Panc1 (cell line): ENCODE results near the gene ZNF407.

Experiments used
- POLR2AphosphoS5 ChIP-seq: IDR thresholded peaks from 2 replicates; pipeline ENCODE4 v1.6.1; 2012; ENCODE audit warnings: mild to moderate bottlenecking, low read depth, low read length, moderate library complexity
- SIN3A ChIP-seq: IDR thresholded peaks from 2 replicates; pipeline ENCODE4 v1.6.1; 2012; ENCODE audit warnings: low read depth, mild to moderate bottlenecking, low read length, moderate library complexity, borderline replicate concordance; ENCODE audit not compliant: insufficient read depth
- TCF7L2 ChIP-seq: IDR thresholded peaks from 2 replicates; pipeline ENCODE4 v1.6.1; 2011; ENCODE audit warnings: mild to moderate bottlenecking, low read depth, low read length, inconsistent platforms
- TF ChIP-seq, protein P1 (sequence below): fragments of 450-650 bp; IDR thresholded peaks from 2 replicates; pipeline ENCODE4 v1.5.1; 2017; ENCODE audit warnings: mild to moderate bottlenecking
- TF ChIP-seq, protein P2 (sequence below), 2 experiments: IDR thresholded peaks; 2 replicates each; pipeline ENCODE4 v1.6.1; 2011 to 2012; ENCODE audit warnings: low read depth in 2 of 2, control low read depth in 1 of 2, low read length in 1 of 2, mild to moderate bottlenecking in 1 of 2, moderate library complexity in 1 of 2; ENCODE audit not compliant: insufficient read depth in 1 of 2

DNA sequence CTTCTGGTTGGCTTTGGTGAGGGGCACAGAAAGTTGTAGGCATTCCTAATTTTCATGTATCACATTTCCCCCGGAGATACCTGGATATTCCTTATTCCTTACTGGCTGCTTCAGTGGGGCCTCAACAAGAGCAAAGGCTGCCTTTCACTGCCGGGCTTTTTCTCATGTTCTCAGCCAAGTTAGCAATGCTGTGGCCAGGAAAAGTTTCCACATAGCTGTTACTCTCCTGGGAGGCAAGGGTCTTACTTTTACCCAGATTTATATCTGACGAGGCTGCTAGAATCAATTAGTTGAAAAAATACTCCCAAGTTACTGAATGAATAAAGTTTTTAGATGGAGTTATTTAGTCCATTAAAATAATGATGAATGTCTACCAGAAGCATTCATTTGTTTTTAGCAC, 230.5 kb downstream of the ZNF407 start:
- TF ChIP-seq, protein P1, sequence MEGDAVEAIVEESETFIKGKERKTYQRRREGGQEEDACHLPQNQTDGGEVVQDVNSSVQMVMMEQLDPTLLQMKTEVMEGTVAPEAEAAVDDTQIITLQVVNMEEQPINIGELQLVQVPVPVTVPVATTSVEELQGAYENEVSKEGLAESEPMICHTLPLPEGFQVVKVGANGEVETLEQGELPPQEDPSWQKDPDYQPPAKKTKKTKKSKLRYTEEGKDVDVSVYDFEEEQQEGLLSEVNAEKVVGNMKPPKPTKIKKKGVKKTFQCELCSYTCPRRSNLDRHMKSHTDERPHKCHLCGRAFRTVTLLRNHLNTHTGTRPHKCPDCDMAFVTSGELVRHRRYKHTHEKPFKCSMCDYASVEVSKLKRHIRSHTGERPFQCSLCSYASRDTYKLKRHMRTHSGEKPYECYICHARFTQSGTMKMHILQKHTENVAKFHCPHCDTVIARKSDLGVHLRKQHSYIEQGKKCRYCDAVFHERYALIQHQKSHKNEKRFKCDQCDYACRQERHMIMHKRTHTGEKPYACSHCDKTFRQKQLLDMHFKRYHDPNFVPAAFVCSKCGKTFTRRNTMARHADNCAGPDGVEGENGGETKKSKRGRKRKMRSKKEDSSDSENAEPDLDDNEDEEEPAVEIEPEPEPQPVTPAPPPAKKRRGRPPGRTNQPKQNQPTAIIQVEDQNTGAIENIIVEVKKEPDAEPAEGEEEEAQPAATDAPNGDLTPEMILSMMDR: no peak
- TF ChIP-seq POLR2AphosphoS5: no peak
- TF ChIP-seq, protein P2, sequence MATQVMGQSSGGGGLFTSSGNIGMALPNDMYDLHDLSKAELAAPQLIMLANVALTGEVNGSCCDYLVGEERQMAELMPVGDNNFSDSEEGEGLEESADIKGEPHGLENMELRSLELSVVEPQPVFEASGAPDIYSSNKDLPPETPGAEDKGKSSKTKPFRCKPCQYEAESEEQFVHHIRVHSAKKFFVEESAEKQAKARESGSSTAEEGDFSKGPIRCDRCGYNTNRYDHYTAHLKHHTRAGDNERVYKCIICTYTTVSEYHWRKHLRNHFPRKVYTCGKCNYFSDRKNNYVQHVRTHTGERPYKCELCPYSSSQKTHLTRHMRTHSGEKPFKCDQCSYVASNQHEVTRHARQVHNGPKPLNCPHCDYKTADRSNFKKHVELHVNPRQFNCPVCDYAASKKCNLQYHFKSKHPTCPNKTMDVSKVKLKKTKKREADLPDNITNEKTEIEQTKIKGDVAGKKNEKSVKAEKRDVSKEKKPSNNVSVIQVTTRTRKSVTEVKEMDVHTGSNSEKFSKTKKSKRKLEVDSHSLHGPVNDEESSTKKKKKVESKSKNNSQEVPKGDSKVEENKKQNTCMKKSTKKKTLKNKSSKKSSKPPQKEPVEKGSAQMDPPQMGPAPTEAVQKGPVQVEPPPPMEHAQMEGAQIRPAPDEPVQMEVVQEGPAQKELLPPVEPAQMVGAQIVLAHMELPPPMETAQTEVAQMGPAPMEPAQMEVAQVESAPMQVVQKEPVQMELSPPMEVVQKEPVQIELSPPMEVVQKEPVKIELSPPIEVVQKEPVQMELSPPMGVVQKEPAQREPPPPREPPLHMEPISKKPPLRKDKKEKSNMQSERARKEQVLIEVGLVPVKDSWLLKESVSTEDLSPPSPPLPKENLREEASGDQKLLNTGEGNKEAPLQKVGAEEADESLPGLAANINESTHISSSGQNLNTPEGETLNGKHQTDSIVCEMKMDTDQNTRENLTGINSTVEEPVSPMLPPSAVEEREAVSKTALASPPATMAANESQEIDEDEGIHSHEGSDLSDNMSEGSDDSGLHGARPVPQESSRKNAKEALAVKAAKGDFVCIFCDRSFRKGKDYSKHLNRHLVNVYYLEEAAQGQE (IDR thresholded peaks at IDR 0.05; ENCODE audit: insufficient read depth in 1 of 2, low read depth in 2 of 2, low read length in 1 of 2): no peak
- TF ChIP-seq SIN3A: no peak
- TF ChIP-seq TCF7L2: no peak
